Sigmoid colon (tissue), 4 donors: ENCODE measurements around the gene SYMPK.

Experiments used
- CTCF ChIP-seq, 4 experiments: fragments of 450-650 bp in 3 of 4; fragments of 200-600 bp in 1 of 4; IDR thresholded peaks; one replicate each; pipeline ENCODE4 v1.5.1; 2016 to 2019; ENCODE audit warnings: antibody characterized with exemption in 4 of 4, mild to moderate bottlenecking in 3 of 4, moderate library complexity in 2 of 4
- POLR2AphosphoS5 ChIP-seq, 4 donors: sonication (generic); formaldehyde crosslinking; IDR thresholded peaks; one replicate each; pipeline ENCODE4 v1.6.1; 2017; ENCODE audit warnings: antibody characterized with exemption in 4 of 4

GRCh38 chr19:45902651-45903625, 40.0 kb upstream of the SYMPK start:
- TF ChIP-seq CTCF (IDR thresholded peaks at IDR 0.05) (peak in 1 of 4 experiments; percentile 27), POLR2AphosphoS5 (IDR thresholded peaks at IDR 0.05) (peak; percentile 78 to 92 (median 86))
